ENCODE data around the gene SLC3A2.
A peak's percentile ranks its signal among the peaks of the same experiment; 100 is the strongest.

The SLC3A2 gene

GRCh38 chr11:62832336-62833234 lies 48.1 kb upstream of the SLC3A2 start, which contains the start of gene TEX54:
Gene TEX54, minus strand, starts transcription at chr11:62832841.
- Histone ChIP-seq H3K4me3 (ENCODE audit: low read depth, low read length) (peak within 1 kb of the TSS; percentile 92), H2BK120ac (ENCODE audit: insufficient read depth, low read length, poor library complexity) (peak within 1 kb of the TSS; percentile 89), H2BK12ac (ENCODE audit: low read length) (no peak within 1 kb of the TSS), H3K9ac (ENCODE audit: low read length) (peak within 1 kb of the TSS; percentile 93), H3K79me1 (ENCODE audit: low read length) (peaks cover 15% of the 10 kb centered on the region), H3K27ac (ENCODE audit: low read depth, low read length) (peak within 1 kb of the TSS; percentile 73), H2AK5ac (ENCODE audit: low read length) (peak within 1 kb of the TSS; percentile 43), H3K18ac (ENCODE audit: low read length) (peak within 1 kb of the TSS; percentile 69), H4K8ac (ENCODE audit: low read depth, low read length) (peak within 1 kb of the TSS; percentile 93), H3K23ac (ENCODE audit: low read length) (no peak within 1 kb of the TSS), H3K4ac (ENCODE audit: low read depth, low read length) (peak within 1 kb of the TSS; percentile 68), H2AFZ (ENCODE audit: insufficient read depth, low read length, poor library complexity) (peak within 1 kb of the TSS; percentile 77), H3K27me3 (ENCODE audit: insufficient read depth, low read length) (no peaks in the 10 kb centered on the region), H2BK5ac (ENCODE audit: low read depth, low read length, poor library complexity) (peak within 1 kb of the TSS; percentile 98), H3K4me2 (ENCODE audit: low read length) (peak within 1 kb of the TSS; percentile 81), H3K4me1 (ENCODE audit: control insufficient read depth in 1 of 2, insufficient read depth in 2 of 2, low read length in 2 of 2) (peaks cover 0 to 6% of the 10 kb centered on the region in 2 experiments), H3K36me3 (ENCODE audit: control insufficient read depth in 1 of 2, insufficient read depth in 2 of 2, low read length in 2 of 2) (peaks cover 28 to 39% of the 10 kb centered on the region in 2 experiments), H4K12ac (ENCODE audit: low read depth, low read length) (peak within 1 kb of the TSS; percentile 50), H3K14ac (ENCODE audit: low read length) (peak within 1 kb of the TSS; percentile 78), H3K9me3 (ENCODE audit: insufficient read depth, low read depth, low read length) (peaks cover 3% of the 10 kb centered on the region), H3K79me2 (ENCODE audit: control insufficient read depth, insufficient read depth, low read length, poor library complexity) (peaks cover 17% of the 10 kb centered on the region), H4K91ac (ENCODE audit: low read depth, low read length) (peak within 1 kb of the TSS; percentile 83)
- WGBS (ENCODE audit: extremely low coverage, insufficient coverage, insufficient read length): no CpG with 5 or more reads among the region's 40 CpGs
- no peak for DNase-seq

GRCh38 chr11:62835336-62835735 lies 45.4 kb upstream of the SLC3A2 start:
- no peak overlapping the region for H4K12ac ChIP-seq (ENCODE audit: low read depth, low read length)
- peaks cover 25% of the 10 kb centered on the region for H3K79me1 ChIP-seq (ENCODE audit: low read length)
- no peaks in the 10 kb centered on the region for H3K27me3 ChIP-seq (ENCODE audit: insufficient read depth, low read length)
- H3K14ac ChIP-seq (ENCODE audit: low read length): no peak overlapping the region
- peaks cover 20% of the 10 kb centered on the region for H3K79me2 ChIP-seq (ENCODE audit: control insufficient read depth, insufficient read depth, low read length, poor library complexity)
- H3K9ac ChIP-seq (ENCODE audit: low read length): no peak overlapping the region
- no peak overlapping the region for H3K4me2 ChIP-seq (ENCODE audit: low read length)
- H2BK120ac ChIP-seq (ENCODE audit: insufficient read depth, low read length, poor library complexity): no peak overlapping the region
- H3K18ac ChIP-seq (ENCODE audit: low read length): no peak overlapping the region
- peaks cover 0 to 8% of the 10 kb centered on the region in 2 experiments for H3K4me1 ChIP-seq (ENCODE audit: control insufficient read depth in 1 of 2, insufficient read depth in 2 of 2, low read length in 2 of 2)
- peaks cover 3% of the 10 kb centered on the region for H3K9me3 ChIP-seq (ENCODE audit: insufficient read depth, low read depth, low read length)
- no peak overlapping the region for H2BK5ac ChIP-seq (ENCODE audit: low read depth, low read length, poor library complexity)
- no peak overlapping the region for H2AFZ ChIP-seq (ENCODE audit: insufficient read depth, low read length, poor library complexity)
- no peak overlapping the region for H4K91ac ChIP-seq (ENCODE audit: low read depth, low read length)
- peaks cover 20 to 30% of the 10 kb centered on the region in 2 experiments for H3K36me3 ChIP-seq (ENCODE audit: control insufficient read depth in 1 of 2, insufficient read depth in 2 of 2, low read length in 2 of 2)
- no peak overlapping the region for H3K4me3 ChIP-seq (ENCODE audit: low read depth, low read length)
- no peak overlapping the region for H2AK5ac ChIP-seq (ENCODE audit: low read length)
- no peak overlapping the region for H3K23ac ChIP-seq (ENCODE audit: low read length)
- H3K27ac ChIP-seq (ENCODE audit: low read depth, low read length): no peak overlapping the region
- no peak overlapping the region for H2BK12ac ChIP-seq (ENCODE audit: low read length)
- H3K4ac ChIP-seq (ENCODE audit: low read depth, low read length): no peak overlapping the region
- no CpG with 5 or more reads among the region's 8 CpGs for WGBS (ENCODE audit: extremely low coverage, insufficient coverage, insufficient read length)
- no peak overlapping the region for H4K8ac ChIP-seq (ENCODE audit: low read depth, low read length)
- DNase-seq: no peak

- peak within 1 kb of the TSS; percentile 80 for H3K18ac ChIP-seq (ENCODE audit: low read length)
- H3K27me3 ChIP-seq (ENCODE audit: insufficient read depth, low read length): no peaks in the 10 kb centered on the region
- DNase-seq: peak; percentile 96
Observed at GRCh38 chr11:62839050-62839945, 41.4 kb upstream of the SLC3A2 start, which contains the start of gene WDR74. Gene WDR74, minus strand, starts transcription at chr11:62839590. Its CDS starts 20 bp downstream, at chr11:62839570.

More at GRCh38 chr11:62839050-62839945, 41.4 kb upstream of the SLC3A2 start, which contains the start of gene WDR74:
- Histone ChIP-seq H3K9ac (ENCODE audit: low read length) (peak within 1 kb of the TSS; percentile 68), H3K79me2 (ENCODE audit: control insufficient read depth, insufficient read depth, low read length, poor library complexity) (peaks cover 11% of the 10 kb centered on the region), H2BK12ac (ENCODE audit: low read length) (no peak within 1 kb of the TSS), H3K4me1 (ENCODE audit: control insufficient read depth in 1 of 2, insufficient read depth in 2 of 2, low read length in 2 of 2) (peaks cover 0 to 3% of the 10 kb centered on the region in 2 experiments), H4K91ac (ENCODE audit: low read depth, low read length) (peak within 1 kb of the TSS; percentile 93), H2AK5ac (ENCODE audit: low read length) (peak within 1 kb of the TSS; percentile 80), H3K79me1 (ENCODE audit: low read length) (peaks cover 24% of the 10 kb centered on the region), H3K27ac (ENCODE audit: low read depth, low read length) (peak within 1 kb of the TSS; percentile 95), H2BK5ac (ENCODE audit: low read depth, low read length, poor library complexity) (peak within 1 kb of the TSS; percentile 80), H2BK120ac (ENCODE audit: insufficient read depth, low read length, poor library complexity) (peak within 1 kb of the TSS; percentile 85), H3K36me3 (ENCODE audit: control insufficient read depth in 1 of 2, insufficient read depth in 2 of 2, low read length in 2 of 2) (peaks cover 13 to 21% of the 10 kb centered on the region in 2 experiments), H3K4ac (ENCODE audit: low read depth, low read length) (peak within 1 kb of the TSS; percentile 91), H3K4me3 (ENCODE audit: low read depth, low read length) (peak within 1 kb of the TSS; percentile 92), H4K8ac (ENCODE audit: low read depth, low read length) (peak within 1 kb of the TSS; percentile 93), H4K12ac (ENCODE audit: low read depth, low read length) (peak within 1 kb of the TSS; percentile 78), H3K23ac (ENCODE audit: low read length) (no peak within 1 kb of the TSS), H3K14ac (ENCODE audit: low read length) (peak within 1 kb of the TSS; percentile 77), H3K4me2 (ENCODE audit: low read length) (peak within 1 kb of the TSS; percentile 76), H3K9me3 (ENCODE audit: insufficient read depth, low read depth, low read length) (no peaks in the 10 kb centered on the region), H2AFZ (ENCODE audit: insufficient read depth, low read length, poor library complexity) (peak within 1 kb of the TSS; percentile 27)
- no CpG with 5 or more reads among the region's 62 CpGs for WGBS (ENCODE audit: extremely low coverage, insufficient coverage, insufficient read length)
